Neuronal stem cell (in vitro differentiated cells): ENCODE results near the gene FRY.
A peak's percentile ranks its signal among the peaks of the same experiment; 100 is the strongest.

Experiments used
- DNase-seq: peaks from one replicate; pipeline ENCODE4 v3.0.0-alpha.2; 2013; ENCODE audit warnings: low spot score
- H2AFZ ChIP-seq: one replicate; pipeline ENCODE4 v1.6.1; 2013; ENCODE audit warnings: mild to moderate bottlenecking, low read length, inconsistent platforms
- H2AK5ac ChIP-seq: 2 replicates; pipeline ENCODE4 v1.6.1; 2013; ENCODE audit warnings: low read depth, mild to moderate bottlenecking, inconsistent platforms, low read length, moderate library complexity, mixed read lengths
- H2BK120ac ChIP-seq: 2 replicates; pipeline ENCODE4 v1.6.1; 2013; ENCODE audit warnings: low read depth, mild to moderate bottlenecking, inconsistent platforms, low read length, moderate library complexity, mixed read lengths
- H2BK12ac ChIP-seq: one replicate; pipeline ENCODE4 v1.6.1; 2013; ENCODE audit warnings: low read length, inconsistent platforms
- H2BK15ac ChIP-seq: 2 replicates; pipeline ENCODE4 v1.6.1; 2013; ENCODE audit warnings: mild to moderate bottlenecking, low read length, inconsistent platforms, mixed read lengths
- H2BK5ac ChIP-seq: one replicate; pipeline ENCODE4 v1.6.1; 2013; ENCODE audit warnings: inconsistent platforms, mild to moderate bottlenecking, low read length, moderate library complexity
- H3K14ac ChIP-seq: one replicate; pipeline ENCODE4 v1.6.1; 2013; ENCODE audit warnings: low read length, inconsistent platforms
- H3K18ac ChIP-seq: 2 replicates; pipeline ENCODE4 v1.6.1; 2013; ENCODE audit warnings: low read length, inconsistent platforms
- H3K23ac ChIP-seq: 2 replicates; pipeline ENCODE4 v1.6.1; 2013; ENCODE audit warnings: low read depth, mild to moderate bottlenecking, mixed read lengths, low read length, inconsistent platforms; ENCODE audit not compliant: poor library complexity
- H3K27ac ChIP-seq: replicated peaks from 3 replicates; pipeline ENCODE4 v1.5.1; 2013; ENCODE audit warnings: low read length, inconsistent platforms
- H3K27me3 ChIP-seq, 3 experiments: 2 replicates each; pipeline ENCODE4 v1.6.1; 2013; ENCODE audit warnings: low read length in 3 of 3, mild to moderate bottlenecking in 2 of 3, inconsistent platforms in 1 of 3, low read depth in 1 of 3, mixed read lengths in 1 of 3, moderate library complexity in 1 of 3; ENCODE audit not compliant: control insufficient read depth in 3 of 3, insufficient read depth in 3 of 3
- H3K36me3 ChIP-seq, 2 donors: replicated peaks in 1 of 2; 2 replicates each; pipeline ENCODE4 v1.6.1; 2013; ENCODE audit warnings: low read length in 2 of 2; ENCODE audit not compliant: control insufficient read depth in 2 of 2, insufficient read depth in 2 of 2
- H3K4ac ChIP-seq: 2 replicates; pipeline ENCODE4 v1.6.1; 2013; ENCODE audit warnings: inconsistent platforms, mild to moderate bottlenecking, low read length, moderate library complexity
- H3K4me1 ChIP-seq, 2 donors: 1 replicate in 1 of 2; 2 replicates in 1 of 2; pipeline ENCODE4 v1.6.1; 2013; ENCODE audit warnings: low read length in 2 of 2, low read depth in 1 of 2; ENCODE audit not compliant: control insufficient read depth in 2 of 2, insufficient read depth in 1 of 2
- H3K4me2 ChIP-seq: one replicate; pipeline ENCODE4 v1.6.1; 2013; ENCODE audit warnings: mild to moderate bottlenecking, low read length, inconsistent platforms; ENCODE audit not compliant: insufficient read depth, poor library complexity, severe bottlenecking
- H3K4me3 ChIP-seq, 2 donors: 2 replicates each; pipeline ENCODE4 v1.5.1; 2013; ENCODE audit warnings: low read length in 2 of 2, mild to moderate bottlenecking in 2 of 2, inconsistent platforms in 1 of 2, moderate library complexity in 1 of 2
- H3K79me1 ChIP-seq: one replicate; pipeline ENCODE4 v1.6.1; 2013; ENCODE audit warnings: low read depth, mild to moderate bottlenecking, inconsistent platforms, low read length, moderate library complexity
- H3K9ac ChIP-seq: one replicate; pipeline ENCODE4 v1.6.1; 2013; ENCODE audit warnings: mild to moderate bottlenecking, low read depth, low read length, inconsistent platforms; ENCODE audit not compliant: poor library complexity
- H3K9me3 ChIP-seq, 2 donors: replicated peaks in 1 of 2; 2 replicates each; pipeline versions ENCODE3 to v1.6.1; 2013; ENCODE audit warnings: low read length in 2 of 2, mild to moderate bottlenecking in 2 of 2, inconsistent platforms in 1 of 2, low read depth in 1 of 2, mixed read lengths in 1 of 2, moderate library complexity in 1 of 2; ENCODE audit not compliant: control insufficient read depth in 2 of 2, insufficient read depth in 1 of 2
- H4K8ac ChIP-seq: one replicate; pipeline ENCODE4 v1.6.1; 2013; ENCODE audit warnings: low read depth, mild to moderate bottlenecking, inconsistent platforms, low read length, moderate library complexity
- H4K91ac ChIP-seq: one replicate; pipeline ENCODE4 v1.6.1; 2013; ENCODE audit warnings: low read length, low read depth, mild to moderate bottlenecking, inconsistent platforms; ENCODE audit not compliant: poor library complexity
- WGBS, 2 donors: extraction: QIAGEN DNeasy Blood & Tissue Kit; methylation state at CpG; one replicate each; pipeline ENCODE4 v1.1.7; 2013; ENCODE audit warnings: missing lambda C conversion rate in 2 of 2, mixed read lengths in 1 of 2; ENCODE audit not compliant: insufficient read length in 2 of 2, insufficient replicate concordance in 1 of 2; ENCODE audit errors: extremely low coverage in 2 of 2; 5-methylcytosine and 5-hydroxymethylcytosine counted together

The FRY gene

GRCh38 chr13:32136061-32136460, 104.5 kb downstream of the FRY start:
- no peak overlapping the region for H2BK15ac ChIP-seq
- H3K27ac ChIP-seq: no peak overlapping the region
- no peak overlapping the region for H3K14ac ChIP-seq
- WGBS, 2 donors: no CpG with 5 or more reads among the region's 2 CpGs
- H3K18ac ChIP-seq: no peak overlapping the region
- no peak overlapping the region for H2AK5ac ChIP-seq
- no peak overlapping the region for H3K9ac ChIP-seq
- H3K23ac ChIP-seq: no peak overlapping the region
- no peaks in the 10 kb centered on the region for H3K4me1 ChIP-seq
- no peak overlapping the region for H2AFZ ChIP-seq
- H3K36me3 ChIP-seq: peaks cover 0 to 2% of the 10 kb centered on the region in 2 donors
- H2BK120ac ChIP-seq: no peak overlapping the region
- DNase-seq: no peak
- no peak overlapping the region for H3K4me2 ChIP-seq
- H3K9me3 ChIP-seq: no peaks in the 10 kb centered on the region
- no peak overlapping the region for H3K4ac ChIP-seq
- no peak overlapping the region for H2BK12ac ChIP-seq
- H3K4me3 ChIP-seq: no peak overlapping the region
- no peak overlapping the region for H2BK5ac ChIP-seq
- no peaks in the 10 kb centered on the region for H3K79me1 ChIP-seq
- H4K8ac ChIP-seq: no peak overlapping the region
- no peak overlapping the region for H4K91ac ChIP-seq
- no peaks in the 10 kb centered on the region for H3K27me3 ChIP-seq

GRCh38 chr13:32136716-32137115, 105.1 kb downstream of the FRY start:
- H2BK5ac ChIP-seq: no peak overlapping the region
- no CpG with 5 or more reads among the region's 2 CpGs for WGBS, 2 donors

GRCh38 chr13:32139251-32139650, 107.7 kb downstream of the FRY start:
- H3K9ac ChIP-seq: no peak overlapping the region
- no peak overlapping the region for H3K23ac ChIP-seq
- H3K4ac ChIP-seq: no peak overlapping the region
- no peak overlapping the region for H3K4me2 ChIP-seq
- no peak overlapping the region for H2BK120ac ChIP-seq
- no peak overlapping the region for H2AFZ ChIP-seq
- no peak overlapping the region for H4K8ac ChIP-seq
- no peak overlapping the region for H2AK5ac ChIP-seq
- H3K4me3 ChIP-seq: peak overlapping the region in 1 of 2 donors; percentile 68
- peaks cover 0 to 2% of the 10 kb centered on the region in 2 donors for H3K36me3 ChIP-seq
- no peak overlapping the region for H2BK12ac ChIP-seq
- no peaks in the 10 kb centered on the region for H3K79me1 ChIP-seq
- peaks cover 0 to 4% of the 10 kb centered on the region in 2 donors for H3K4me1 ChIP-seq
- no peak overlapping the region for H2BK15ac ChIP-seq
- H3K27me3 ChIP-seq: no peaks in the 10 kb centered on the region
- H3K9me3 ChIP-seq: no peaks in the 10 kb centered on the region
- no peak for DNase-seq
- H3K27ac ChIP-seq: no peak overlapping the region
- no peak overlapping the region for H4K91ac ChIP-seq
- no peak overlapping the region for H3K18ac ChIP-seq
- no peak overlapping the region for H2BK5ac ChIP-seq
- H3K14ac ChIP-seq: no peak overlapping the region
- no CpG with 5 or more reads among the region's 5 CpGs for WGBS, 2 donors

More at GRCh38 chr13:32136716-32137115, 105.1 kb downstream of the FRY start:
- Histone ChIP-seq H3K4me3 (no peak overlapping the region), H3K4me1 (no peaks in the 10 kb centered on the region), H4K8ac (no peak overlapping the region), H3K27me3 (no peaks in the 10 kb centered on the region), H3K23ac (no peak overlapping the region), H3K14ac (no peak overlapping the region), H3K9me3 (no peaks in the 10 kb centered on the region), H2AK5ac (no peak overlapping the region), H2AFZ (no peak overlapping the region), H2BK120ac (no peak overlapping the region), H3K36me3 (peaks cover 0 to 2% of the 10 kb centered on the region in 2 donors), H3K79me1 (no peaks in the 10 kb centered on the region), H2BK12ac (no peak overlapping the region), H4K91ac (no peak overlapping the region), H3K18ac (no peak overlapping the region), H2BK15ac (no peak overlapping the region), H3K9ac (no peak overlapping the region), H3K27ac (no peak overlapping the region), H3K4ac (no peak overlapping the region), H3K4me2 (no peak overlapping the region)
- no peak for DNase-seq

- Histone ChIP-seq H2BK120ac (no peak overlapping the region), H3K79me1 (no peaks in the 10 kb centered on the region), H3K23ac (no peak overlapping the region), H3K4me3 (no peak overlapping the region), H2BK12ac (no peak overlapping the region), H2BK5ac (no peak overlapping the region), H3K9me3 (no peaks in the 10 kb centered on the region), H3K4me1 (peaks cover 0 to 4% of the 10 kb centered on the region in 2 donors), H2AK5ac (no peak overlapping the region), H3K27me3 (no peaks in the 10 kb centered on the region), H3K14ac (no peak overlapping the region), H4K91ac (no peak overlapping the region), H4K8ac (no peak overlapping the region), H2BK15ac (no peak overlapping the region), H3K27ac (no peak overlapping the region), H3K9ac (no peak overlapping the region), H3K4ac (no peak overlapping the region), H3K36me3 (peaks cover 0 to 2% of the 10 kb centered on the region in 2 donors), H2AFZ (no peak overlapping the region), H3K18ac (no peak overlapping the region), H3K4me2 (no peak overlapping the region)
- DNase-seq: no peak
- no CpG with 5 or more reads among the region's 2 CpGs for WGBS, 2 donors
Observed at GRCh38 chr13:32140109-32140508, 108.5 kb downstream of the FRY start.
